H1 (cell line): ENCODE results near the gene GALNTL6. TPM values are rescaled to one million over a fixed set of nuclear protein-coding genes. Genes with fewer than 3 reads are reported as not detected.
A peak's percentile ranks its signal among the peaks of the same experiment; 100 is the strongest.

Source experiments
- CTCF ChIA-PET: fragments of 300-600 bp; sonication (Branson Sonifier 250); formaldehyde crosslinking; loops from one replicate; lab custom pipeline; 2021; ENCODE audit not compliant: partially characterized antibody; lab: Charles Lee
- POLR2A ChIA-PET: fragments of 300-600 bp; sonication (Branson Sonifier 250); formaldehyde crosslinking; loops from one replicate; lab custom pipeline; 2021; ENCODE audit warnings: inconsistent platforms; ENCODE audit not compliant: partially characterized antibody; lab: Charles Lee
- DNase-seq, 2 experiments: peaks; one replicate each; pipeline versions ENCODE4 v3.0.0 to v3.0.0-alpha.2; 2010 to 2022; ENCODE audit warnings: low spot score in 2 of 2, low read depth in 1 of 2, mixed read lengths in 1 of 2
- FAIRE-seq: peaks from 2 replicates; lab custom pipeline; 2011; peaks lifted over from hg19 to GRCh38; lab: Jason Lieb, UNC
- H2AFZ ChIP-seq: 2 replicates; pipeline ENCODE4 v1.8.1; 2012; ENCODE audit warnings: low read length, inconsistent platforms
- H2AK5ac ChIP-seq: 2 replicates; pipeline ENCODE4 v1.6.1; 2013; ENCODE audit warnings: low read depth, low read length
- H2BK120ac ChIP-seq: replicated peaks from 2 replicates; pipeline ENCODE3; 2013; ENCODE audit warnings: low read depth, low read length, inconsistent platforms
- H2BK12ac ChIP-seq: 2 replicates; pipeline ENCODE4 v1.6.1; 2013; ENCODE audit warnings: low read depth, low read length
- H2BK15ac ChIP-seq: 2 replicates; pipeline ENCODE4 v1.6.1; 2013; ENCODE audit warnings: low read length
- H2BK20ac ChIP-seq: 2 replicates; pipeline ENCODE4 v1.6.1; 2013; ENCODE audit warnings: low read length
- H2BK5ac ChIP-seq: 2 replicates; pipeline ENCODE4 v1.6.1; 2013; ENCODE audit warnings: low read depth, low read length
- H3K14ac ChIP-seq: 2 replicates; pipeline ENCODE4 v1.6.1; 2013; ENCODE audit warnings: inconsistent platforms; ENCODE audit not compliant: insufficient read length
- H3K18ac ChIP-seq: 2 replicates; pipeline ENCODE4 v1.6.1; 2013; ENCODE audit warnings: low read length; ENCODE audit errors: extremely low read depth
- H3K23ac ChIP-seq: 2 replicates; pipeline ENCODE4 v1.6.1; 2013; ENCODE audit warnings: inconsistent platforms; ENCODE audit not compliant: insufficient read length
- H3K23me2 ChIP-seq: 2 replicates; pipeline ENCODE4 v1.6.1; 2013; ENCODE audit warnings: low read depth, low read length
- H3K27ac ChIP-seq: 2 replicates; pipeline ENCODE4 v1.6.1; 2011; ENCODE audit warnings: low read depth, low read length, inconsistent platforms
- H3K27me3 ChIP-seq, 4 experiments: replicated peaks in 1 of 4; 1 replicate in 1 of 4; 2 replicates in 3 of 4; pipeline versions ENCODE4 v1.6.1 to v1.8.1; 2011 to 2013; ENCODE audit warnings: low read length in 3 of 4, mild to moderate bottlenecking in 3 of 4, inconsistent platforms in 2 of 4, mixed read lengths in 2 of 4, moderate library complexity in 1 of 4; ENCODE audit not compliant: control insufficient read depth in 3 of 4, insufficient read depth in 3 of 4; ENCODE audit errors: extremely low read depth in 1 of 4
- H3K36me3 ChIP-seq, 4 experiments: 2 replicates each; pipeline versions ENCODE4 v1.6.1 to v1.8.1; 2011 to 2013; ENCODE audit warnings: mild to moderate bottlenecking in 4 of 4, low read length in 3 of 4, moderate library complexity in 2 of 4, control low read depth in 1 of 4, inconsistent platforms in 1 of 4; ENCODE audit not compliant: insufficient read depth in 4 of 4, control insufficient read depth in 2 of 4
- H3K4ac ChIP-seq: replicated peaks from 2 replicates; pipeline ENCODE3; 2013; ENCODE audit warnings: low read length, low read depth, mixed read lengths, inconsistent platforms; ENCODE audit not compliant: insufficient read length
- H3K4me1 ChIP-seq, 4 experiments: replicated peaks in 1 of 4; 1 replicate in 1 of 4; 2 replicates in 3 of 4; pipeline versions ENCODE4 v1.6.1 to v1.8.1; 2011 to 2013; ENCODE audit warnings: low read length in 3 of 4, inconsistent platforms in 2 of 4, mixed read lengths in 1 of 4; ENCODE audit not compliant: insufficient read depth in 4 of 4, control insufficient read depth in 3 of 4
- H3K4me2 ChIP-seq, 2 experiments: 2 replicates each; pipeline versions ENCODE4 v1.6.1 to v1.8.1; 2011 to 2013; ENCODE audit warnings: low read depth in 2 of 2, low read length in 2 of 2, control low read depth in 1 of 2, inconsistent platforms in 1 of 2, mild to moderate bottlenecking in 1 of 2; ENCODE audit not compliant: insufficient read depth in 1 of 2
- H3K4me3 ChIP-seq, 4 experiments: fragments of 200-600, 300-600 bp in 1 of 4; sonication (generic), shearing (Covaris generic), sonication (Bioruptor Twin) in 1 of 4; 2 replicates each; pipeline versions ENCODE4 v1.5.1 to v1.8.1; 2011 to 2016; ENCODE audit warnings: low read length in 4 of 4, low read depth in 3 of 4, control low read depth in 2 of 4, inconsistent platforms in 2 of 4, mild to moderate bottlenecking in 2 of 4, mixed read lengths in 1 of 4, moderate library complexity in 1 of 4; ENCODE audit not compliant: insufficient read depth in 2 of 4; ENCODE audit errors: extremely low read depth in 1 of 4
- H3K56ac ChIP-seq: replicated peaks from 2 replicates; pipeline ENCODE3; 2013; ENCODE audit warnings: low read depth, mild to moderate bottlenecking, mixed read lengths, low read length, inconsistent platforms; ENCODE audit not compliant: insufficient read length
- H3K79me1 ChIP-seq: 2 replicates; pipeline ENCODE4 v1.6.1; 2013; ENCODE audit warnings: low read depth, low read length, control low read depth
- H3K79me2 ChIP-seq, 2 experiments: 2 replicates each; pipeline versions ENCODE4 v1.6.1 to v1.8.1; 2012 to 2013; ENCODE audit warnings: low read length in 2 of 2, mild to moderate bottlenecking in 2 of 2, inconsistent platforms in 1 of 2; ENCODE audit not compliant: insufficient read depth in 2 of 2, control insufficient read depth in 1 of 2
- H3K9ac ChIP-seq, 4 experiments: replicated peaks in 1 of 4; 1 replicate in 1 of 4; 2 replicates in 3 of 4; pipeline versions ENCODE4 v1.6.1 to v1.8.1; 2011 to 2013; ENCODE audit warnings: low read depth in 3 of 4, low read length in 3 of 4, control low read depth in 2 of 4, mild to moderate bottlenecking in 2 of 4, moderate library complexity in 2 of 4, inconsistent platforms in 1 of 4; ENCODE audit errors: extremely low read depth in 1 of 4
- H3K9me3 ChIP-seq, 2 experiments: 2 replicates each; pipeline versions ENCODE4 v1.6.1 to v1.8.1; 2012 to 2013; ENCODE audit warnings: mild to moderate bottlenecking in 2 of 2, moderate library complexity in 2 of 2, control low read depth in 1 of 2, inconsistent platforms in 1 of 2, low read depth in 1 of 2, low read length in 1 of 2, mixed read lengths in 1 of 2; ENCODE audit not compliant: insufficient read depth in 2 of 2
- H4K20me1 ChIP-seq, 2 experiments: replicated peaks in 1 of 2; 2 replicates each; pipeline versions ENCODE3 to v1.8.1; 2011 to 2013; ENCODE audit warnings: inconsistent platforms in 2 of 2, low read length in 2 of 2, mild to moderate bottlenecking in 1 of 2; ENCODE audit not compliant: insufficient read depth in 2 of 2, control insufficient read depth in 1 of 2
- H4K5ac ChIP-seq: 2 replicates; pipeline ENCODE4 v1.6.1; 2013; ENCODE audit warnings: low read length, low read depth, mixed read lengths, inconsistent platforms; ENCODE audit not compliant: insufficient read length
- H4K8ac ChIP-seq: 2 replicates; pipeline ENCODE4 v1.8.0; 2013; ENCODE audit warnings: mild to moderate bottlenecking, moderate library complexity, low read length, inconsistent platforms; ENCODE audit not compliant: insufficient read depth; ENCODE audit errors: extremely low read depth
- H4K91ac ChIP-seq: replicated peaks from 2 replicates; pipeline ENCODE3; 2013; ENCODE audit warnings: low read length, mixed read lengths, inconsistent platforms; ENCODE audit not compliant: insufficient read length
- ASH2L ChIP-seq: fragments of 200-600, 300-600 bp; sonication (generic); IDR thresholded peaks from one replicate; pipeline ENCODE4 v1.7.1; 2017; ENCODE audit warnings: low read length
- BRCA1 ChIP-seq: IDR thresholded peaks from 2 replicates; pipeline ENCODE4 v1.6.1; 2012; ENCODE audit warnings: low read depth, low read length, improper control_type of control experiment
- CREB1 ChIP-seq: IDR thresholded peaks from 2 replicates; pipeline ENCODE4 v1.6.1; 2012; ENCODE audit warnings: inconsistent platforms
- CTBP2 ChIP-seq: IDR thresholded peaks from 2 replicates; pipeline ENCODE4 v1.7.0; 2011; ENCODE audit warnings: borderline replicate concordance, mild to moderate bottlenecking, moderate library complexity, mixed read lengths, low read length; ENCODE audit not compliant: insufficient read depth, insufficient read length
- EGR1 ChIP-seq: IDR thresholded peaks from 2 replicates; pipeline ENCODE4 v1.6.1; 2011; ENCODE audit warnings: low read depth, low read length, borderline replicate concordance
- MAX ChIP-seq: IDR thresholded peaks from 2 replicates; pipeline ENCODE4 v1.6.1; 2012; ENCODE audit warnings: inconsistent platforms
- RAD21 ChIP-seq, 2 experiments: IDR thresholded peaks in 1 of 2; conservative IDR thresholded peaks in 1 of 2; 2 replicates each; pipeline ENCODE4 v1.6.1; 2011; ENCODE audit warnings: low read depth in 2 of 2, low read length in 2 of 2, improper control_type of control experiment in 1 of 2, inconsistent platforms in 1 of 2, mild to moderate bottlenecking in 1 of 2, moderate library complexity in 1 of 2
- RBBP5 ChIP-seq: IDR thresholded peaks from 2 replicates; pipeline ENCODE4 v1.7.1; 2012; ENCODE audit warnings: low read depth, mild to moderate bottlenecking, inconsistent platforms, low read length, moderate library complexity, borderline replicate concordance
- TAF1 ChIP-seq: IDR thresholded peaks from 2 replicates; pipeline ENCODE4 v1.6.1; 2011; ENCODE audit warnings: mild to moderate bottlenecking, low read depth, low read length
- YY1 ChIP-seq: IDR thresholded peaks from 2 replicates; pipeline ENCODE4 v1.6.1; 2011; ENCODE audit warnings: low read depth, mild to moderate bottlenecking, low read length
- WGBS, 2 experiments: shearing (Covaris generic) in 1 of 2; methylation state at CpG; one replicate each; pipeline versions ENCODE4 v1.1.6 to v1.1.7; 2013 to 2015; ENCODE audit warnings: low lambda C conversion rate in 2 of 2, mixed read lengths in 2 of 2, inconsistent platforms in 1 of 2, low coverage in 1 of 2, missing lambda C conversion rate in 1 of 2; ENCODE audit not compliant: insufficient replicate concordance in 2 of 2, insufficient coverage in 1 of 2, insufficient read length in 1 of 2; ENCODE audit errors: extremely low coverage in 1 of 2, missing lambda C conversion rate in 1 of 2; 5-methylcytosine and 5-hydroxymethylcytosine counted together
- polyA plus RNA-seq, 7 experiments: library from polyadenylated mRNA; depleted of rRNA in 3 of 7; stranded (reverse) in 5 of 7; unstranded in 2 of 7; fragments of >200 nt in 5 of 7; fragments of 200-250 nt in 2 of 7; gene quantifications; 1 replicate in 5 of 7; 2 replicates in 1 of 7; 4 replicates in 1 of 7; pipeline versions ENCODE4 v1.2.1 to v1.2.3, GENCODE V29; 2011 to 2013; ENCODE audit warnings: missing spikeins in 2 of 7, mixed read lengths in 2 of 7
- total RNA-seq: library from RNA; stranded (reverse); fragmentation: NEBNext Ultra II Directional; extraction: Animal tissue kit (Norgen Biotek cat#: 25700); gene quantifications from 2 replicates; pipeline ENCODE4 v1.2.1, GENCODE V29; 2021

The GALNTL6 gene
- total and polyA plus RNA-seq, 2 of the 8 experiments (the other 6 are each of a cell fraction or from before 2014, with no cell fraction given) = 0.03 to 0.32 TPM

- Histone ChIP-seq H4K91ac (no peak overlapping the region), H3K4me2 (no peak overlapping the region), H2BK12ac (no peak overlapping the region), H3K9me3 (no peaks in the 10 kb centered on the region), H3K4me1 (no peaks in the 10 kb centered on the region), H3K9ac (no peak overlapping the region), H3K18ac (no peak overlapping the region), H3K56ac (no peak overlapping the region), H2BK5ac (no peak overlapping the region), H2BK20ac (no peak overlapping the region), H3K23ac (no peak overlapping the region), H3K36me3 (no peaks in the 10 kb centered on the region), H2AK5ac (no peak overlapping the region), H3K23me2 (no peaks in the 10 kb centered on the region), H2BK15ac (no peak overlapping the region), H3K79me1 (no peaks in the 10 kb centered on the region), H3K4me3 (no peak overlapping the region), H3K27me3 (no peaks in the 10 kb centered on the region), H3K4ac (no peak overlapping the region), H3K14ac (no peak overlapping the region), H2BK120ac (no peak overlapping the region), H3K79me2 (no peaks in the 10 kb centered on the region), H4K20me1 (no peaks in the 10 kb centered on the region), H4K5ac (no peak overlapping the region), H4K8ac (no peak overlapping the region), H2AFZ (peak overlapping the region; percentile 95; the same call in 1 of the 2 replicates), H3K27ac (no peak overlapping the region)
- 89% methylated on average over 3 of the region's 3 CpGs; no CpG with 5 or more reads in 1 of the 2 experiments for WGBS, 2 experiments
- CTCF ChIA-PET = no interaction called here
- DNase-seq = no peak
- FAIRE-seq = no peak
- POLR2A ChIA-PET = no interaction called here
- no peak for TF ChIP-seq ASH2L
- TF ChIP-seq CREB1 = no peak
- TF ChIP-seq EGR1 = no peak
- no peak for TF ChIP-seq CTBP2
- TF ChIP-seq MAX = no peak
- no peak for TF ChIP-seq RAD21 (IDR thresholded peaks at IDR 0.05 in 1 of 2, conservative IDR thresholded peaks at IDR 0.05 in 1 of 2; ENCODE audit: low read depth in 2 of 2, low read length in 2 of 2)
- no peak for TF ChIP-seq YY1
- no peak for TF ChIP-seq TAF1
- no peak for TF ChIP-seq RBBP5
- TF ChIP-seq BRCA1 = no peak
Measured at GRCh38 chr4:172794307-172794703, 981.1 kb downstream of the GALNTL6 start.
